ENCODE results near the gene CELSR1.

DNA sequence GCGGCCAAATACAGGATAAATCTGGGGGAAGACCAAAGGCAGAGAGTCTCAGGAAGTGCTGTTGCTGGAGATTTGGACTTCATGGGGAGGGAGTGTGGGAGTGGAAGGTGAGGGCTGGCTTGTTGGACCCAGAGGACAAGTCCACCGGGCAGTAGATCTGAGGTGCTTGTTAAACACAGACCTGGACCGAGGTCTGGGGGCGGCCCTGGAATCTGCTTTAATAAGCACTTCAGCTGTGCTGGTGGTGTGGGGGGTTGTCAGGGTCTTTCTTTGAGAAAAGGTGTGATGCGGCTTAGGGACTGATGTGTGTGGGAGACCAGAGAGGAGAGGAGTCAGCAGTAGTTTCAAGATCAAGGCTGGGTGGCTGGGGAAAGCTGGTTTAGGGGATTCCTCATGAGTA is 197.5 kb downstream of the CELSR1 start:
- TF ChIP-seq, protein P1, sequence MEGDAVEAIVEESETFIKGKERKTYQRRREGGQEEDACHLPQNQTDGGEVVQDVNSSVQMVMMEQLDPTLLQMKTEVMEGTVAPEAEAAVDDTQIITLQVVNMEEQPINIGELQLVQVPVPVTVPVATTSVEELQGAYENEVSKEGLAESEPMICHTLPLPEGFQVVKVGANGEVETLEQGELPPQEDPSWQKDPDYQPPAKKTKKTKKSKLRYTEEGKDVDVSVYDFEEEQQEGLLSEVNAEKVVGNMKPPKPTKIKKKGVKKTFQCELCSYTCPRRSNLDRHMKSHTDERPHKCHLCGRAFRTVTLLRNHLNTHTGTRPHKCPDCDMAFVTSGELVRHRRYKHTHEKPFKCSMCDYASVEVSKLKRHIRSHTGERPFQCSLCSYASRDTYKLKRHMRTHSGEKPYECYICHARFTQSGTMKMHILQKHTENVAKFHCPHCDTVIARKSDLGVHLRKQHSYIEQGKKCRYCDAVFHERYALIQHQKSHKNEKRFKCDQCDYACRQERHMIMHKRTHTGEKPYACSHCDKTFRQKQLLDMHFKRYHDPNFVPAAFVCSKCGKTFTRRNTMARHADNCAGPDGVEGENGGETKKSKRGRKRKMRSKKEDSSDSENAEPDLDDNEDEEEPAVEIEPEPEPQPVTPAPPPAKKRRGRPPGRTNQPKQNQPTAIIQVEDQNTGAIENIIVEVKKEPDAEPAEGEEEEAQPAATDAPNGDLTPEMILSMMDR (IDR thresholded peaks at IDR 0.05) = no peak
- no peak for TF ChIP-seq POLR2A (IDR thresholded peaks at IDR 0.05)

All from ovary (tissue), 3 donors.